NCI-H2029 treated with DMSO at 0.1 percent for 48 hours (cell line): Measurements from ENCODE around the gene M6PR.
"Not testable (repeated sequence)": the region's sequence is repeated elsewhere in the genome, so short reads cannot be mapped to it uniquely, and the experiment has no call there.

Experiments used
- DNase-seq: peaks from one replicate; lab custom pipeline; 2025; lab: John Stamatoyannopoulos, UW

The M6PR gene

DNA sequence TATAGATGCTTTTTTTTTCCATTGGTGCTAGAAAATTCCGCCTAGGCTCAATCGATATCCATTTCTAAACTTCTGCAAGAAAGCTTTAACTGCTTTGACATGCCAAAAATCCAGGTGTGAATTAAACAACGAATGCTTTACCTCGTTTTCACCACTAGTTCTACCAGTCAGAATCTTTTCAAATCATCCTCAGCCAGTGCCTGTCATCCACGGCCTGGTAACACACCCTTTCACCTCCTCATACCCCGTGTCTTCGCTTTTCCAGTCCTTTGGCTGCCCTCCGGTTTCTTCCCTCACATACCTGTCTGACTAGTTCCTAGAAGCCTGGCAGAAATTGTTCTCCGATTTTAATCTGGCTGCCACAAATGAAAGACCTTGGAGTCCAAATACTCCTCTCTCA, 36.5 kb downstream of the M6PR start:
- no peak for DNase-seq

DNA sequence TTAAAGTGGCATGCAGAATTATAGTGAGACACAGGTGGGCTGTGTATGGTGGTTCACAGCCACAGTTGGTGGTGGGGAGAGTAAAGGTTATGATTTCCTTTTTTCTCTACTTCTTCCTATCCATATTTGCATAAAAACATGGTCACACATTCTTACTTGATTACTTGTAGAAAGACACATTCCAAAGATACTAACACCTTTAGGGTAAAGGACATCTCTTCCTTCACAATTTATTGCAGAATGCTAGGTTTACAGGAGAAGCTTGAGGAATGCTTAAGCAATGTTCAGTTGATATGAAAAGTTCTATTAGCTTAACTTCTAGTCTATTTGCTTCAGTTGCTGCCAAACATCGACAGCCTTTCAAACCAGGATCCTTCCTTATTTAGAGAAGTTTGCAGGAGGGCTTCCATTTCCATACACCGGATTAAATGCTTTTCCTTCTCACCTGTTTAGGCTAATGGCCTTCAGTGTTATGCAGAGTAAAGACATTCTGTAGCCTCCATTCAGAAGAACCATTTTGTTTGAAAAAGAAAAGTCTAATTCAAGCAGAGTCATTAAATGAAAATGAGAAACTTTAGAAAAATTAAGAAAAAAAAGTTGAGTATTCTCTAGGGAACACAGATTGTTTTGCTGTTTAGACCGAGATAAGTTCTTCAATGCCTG, 37.7 kb downstream of the M6PR start:
- DNase-seq, result no peak

DNA sequence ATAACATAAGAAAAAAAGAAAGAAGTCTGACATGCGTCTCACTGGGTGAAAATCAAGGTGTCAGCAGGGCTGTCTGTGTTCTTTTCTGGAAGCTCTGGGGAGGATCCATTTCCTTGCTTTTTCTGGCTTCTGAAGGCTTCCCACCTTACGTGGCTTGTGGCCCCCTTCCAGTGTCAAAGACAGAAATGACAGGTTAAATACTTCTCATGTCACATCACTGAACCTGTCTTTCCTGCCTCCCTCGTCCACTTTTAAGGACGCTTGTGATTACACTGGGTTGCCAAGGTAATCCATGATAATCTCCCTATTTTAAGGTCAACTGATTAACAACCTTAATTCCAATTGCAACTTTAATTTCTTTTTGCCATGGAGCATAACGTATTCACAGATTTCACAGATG, 39.7 kb downstream of the M6PR start:
- DNase-seq, result no peak

DNA sequence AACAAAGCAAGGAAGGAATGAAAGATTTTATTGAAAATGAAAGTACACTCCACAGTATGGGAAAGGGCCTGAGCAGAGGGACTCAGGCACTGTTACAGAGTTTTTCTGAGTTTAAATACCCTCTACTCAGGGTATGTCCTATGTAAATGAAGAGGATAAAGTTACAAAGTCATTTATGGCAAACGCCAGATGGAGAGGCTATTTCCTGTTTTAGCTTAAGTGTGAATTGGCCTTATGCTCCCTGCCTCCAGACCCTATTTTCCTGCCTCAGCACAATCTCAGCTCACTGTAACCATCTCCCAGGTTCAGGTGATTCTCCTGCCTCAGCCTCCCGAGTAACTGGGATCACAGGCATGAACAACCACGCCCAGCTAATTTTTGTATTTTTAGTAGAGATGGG, 41.9 kb downstream of the M6PR start:
- no peak for DNase-seq

DNA sequence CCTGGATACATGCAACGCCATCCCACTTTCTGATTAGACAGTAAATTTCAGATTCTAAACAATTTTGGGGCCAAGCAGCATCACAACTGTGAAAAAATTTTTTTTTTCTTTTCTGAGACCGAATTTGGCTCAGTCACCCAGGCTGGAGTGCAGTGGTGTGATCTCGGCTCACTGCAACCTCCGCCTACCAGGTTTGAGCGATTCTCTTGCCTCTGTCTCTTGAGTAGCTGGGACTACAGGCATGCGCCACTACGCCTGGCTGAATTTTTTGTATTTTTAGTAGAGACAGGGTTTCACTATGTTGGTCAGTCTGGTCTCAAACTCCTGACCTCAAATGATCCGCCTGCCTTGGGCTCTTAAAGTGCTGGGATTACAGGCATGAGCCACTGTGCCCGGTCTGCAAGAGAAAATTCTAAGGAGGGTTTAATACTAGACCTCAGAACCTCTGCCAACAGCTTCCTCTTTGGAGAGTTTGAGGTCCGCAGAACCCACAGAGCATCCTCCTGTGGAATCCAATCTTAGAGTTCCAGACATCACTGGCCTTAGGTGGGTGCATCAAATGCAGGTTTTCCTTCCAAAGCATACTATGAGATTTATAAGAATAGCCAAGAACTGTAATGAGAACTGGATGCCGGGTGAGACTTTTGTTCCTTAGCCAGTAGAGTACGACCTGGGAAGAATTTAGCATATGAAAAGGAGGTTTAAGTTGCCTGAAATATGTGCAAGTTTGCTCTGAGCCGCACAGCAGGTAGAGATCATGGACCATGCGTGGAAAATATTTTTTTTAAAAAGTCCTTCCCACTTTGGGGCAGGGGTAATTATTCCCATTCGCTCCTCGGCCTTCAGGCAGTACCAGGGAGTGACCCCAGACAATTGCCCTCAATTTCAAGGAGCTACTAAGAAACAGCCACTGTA, 42.9 kb downstream of the M6PR start:
- DNase-seq, result no peak

DNA sequence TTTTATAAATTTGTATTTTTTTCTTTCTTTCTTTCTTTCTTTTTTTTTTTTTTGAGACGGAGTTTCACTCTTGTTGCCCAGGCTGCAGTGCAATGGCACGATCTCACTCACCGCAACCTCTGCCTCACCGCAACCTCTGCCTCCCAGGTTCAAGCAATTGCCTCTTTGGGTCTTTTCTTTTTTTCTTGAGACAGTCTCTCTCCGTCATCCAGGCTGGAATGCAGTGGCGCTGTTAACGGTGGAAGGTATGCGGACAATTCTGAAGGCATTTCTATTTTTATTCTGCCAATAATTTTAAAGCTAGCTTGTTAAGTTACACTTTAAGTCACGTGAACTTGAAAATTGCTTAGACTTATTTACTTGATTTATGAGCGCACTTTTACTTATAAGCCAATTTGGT, 43.9 kb downstream of the M6PR start:
- no peak for DNase-seq

DNA sequence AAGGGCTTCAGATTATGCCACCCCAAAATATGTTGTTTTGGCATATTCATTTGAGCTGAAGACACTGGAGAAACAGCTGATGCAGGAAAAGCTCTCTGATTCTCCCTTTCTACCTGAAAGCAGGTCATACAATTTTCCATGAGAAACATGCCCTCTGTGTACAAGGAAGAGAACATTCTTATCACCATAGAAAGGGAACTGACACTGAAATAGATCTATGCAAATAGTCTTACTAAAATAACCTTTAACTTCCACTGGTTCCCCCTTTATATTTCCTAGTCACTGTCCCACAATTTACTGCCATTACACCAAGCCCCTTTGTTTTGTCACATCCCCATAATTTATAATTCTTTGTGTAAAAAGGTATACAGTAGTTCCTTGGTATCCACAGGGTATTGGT, 44.8 kb downstream of the M6PR start:
- DNase-seq, result no peak

DNA sequence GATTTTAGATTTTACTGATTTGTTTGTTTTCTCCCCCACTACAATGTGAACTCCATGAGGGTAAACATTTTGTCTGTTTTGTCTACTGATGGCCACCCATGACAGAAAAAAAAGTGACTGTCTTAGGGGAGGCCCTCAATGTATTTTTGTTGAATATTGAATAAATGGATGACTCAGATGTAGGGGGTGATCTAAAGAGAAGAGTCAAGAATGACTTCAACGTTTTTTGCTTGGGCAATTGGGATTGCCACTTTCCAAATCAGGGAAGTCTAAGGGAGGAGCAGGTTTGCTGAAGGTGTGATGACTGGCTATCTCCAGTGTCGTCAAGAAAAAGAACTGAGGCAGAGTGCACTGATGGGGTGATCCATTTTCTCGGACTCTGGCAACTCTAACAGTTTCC, 45.8 kb downstream of the M6PR start:
- DNase-seq, result no peak

DNA sequence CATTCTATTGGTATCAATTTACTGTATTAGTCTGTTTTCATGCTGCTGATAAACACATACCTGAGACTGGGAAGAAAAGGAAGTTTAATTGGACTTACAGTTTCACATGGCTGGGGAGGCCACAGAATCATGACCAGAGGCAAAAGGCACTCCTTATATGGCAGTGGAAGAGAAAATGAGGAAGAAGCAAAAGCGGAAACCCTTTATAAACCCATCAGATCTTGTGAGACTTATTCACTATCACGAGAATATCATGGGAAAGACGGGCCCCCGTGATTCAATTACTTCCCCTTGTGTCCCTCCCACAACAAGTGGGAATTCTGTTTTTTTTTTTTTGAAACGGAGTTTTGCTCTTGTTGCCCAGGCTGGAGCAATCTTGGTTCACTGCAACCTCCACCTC, 46.7 kb downstream of the M6PR start:
- not testable (repeated sequence) for DNase-seq

DNA sequence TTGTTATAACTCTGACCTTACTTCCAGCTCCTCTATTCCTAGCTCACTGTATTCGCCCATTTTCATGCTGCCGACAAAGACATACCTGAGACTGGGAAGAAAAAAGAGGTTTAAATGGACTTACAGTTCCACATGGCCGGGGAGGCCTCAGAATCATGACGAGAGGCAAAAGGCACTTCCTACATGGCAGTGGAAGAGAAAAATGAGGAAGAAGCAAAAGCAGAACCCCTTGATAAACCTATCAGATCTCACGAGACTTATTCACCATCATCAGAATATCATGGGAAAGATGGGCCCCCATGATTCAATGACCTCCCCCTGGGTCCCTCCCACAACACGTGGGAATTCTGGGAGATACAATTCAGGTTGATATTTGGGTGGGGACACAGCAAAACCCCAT, 49.6 kb downstream of the M6PR start:
- DNase-seq, result no peak

DNA sequence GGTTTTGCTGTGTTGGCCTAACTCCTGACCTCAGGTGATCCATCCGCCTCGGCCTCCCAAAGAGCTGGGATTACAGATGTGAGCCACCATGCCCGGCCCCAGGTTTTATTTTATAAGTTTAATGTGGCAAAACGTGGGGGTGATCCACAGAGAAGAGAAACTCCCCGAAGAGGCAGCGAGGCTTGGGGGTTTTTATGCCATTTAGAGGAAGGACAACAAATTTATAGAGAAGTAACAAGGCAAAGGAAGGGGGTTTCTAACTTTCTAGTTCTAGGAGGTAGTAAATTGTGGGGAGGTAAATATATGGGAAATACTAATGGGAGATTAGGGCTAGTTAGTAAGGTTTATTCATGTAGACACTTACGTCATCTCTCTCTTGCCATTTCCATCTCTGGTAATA, 52.4 kb downstream of the M6PR start:
- DNase-seq, result no peak

DNA sequence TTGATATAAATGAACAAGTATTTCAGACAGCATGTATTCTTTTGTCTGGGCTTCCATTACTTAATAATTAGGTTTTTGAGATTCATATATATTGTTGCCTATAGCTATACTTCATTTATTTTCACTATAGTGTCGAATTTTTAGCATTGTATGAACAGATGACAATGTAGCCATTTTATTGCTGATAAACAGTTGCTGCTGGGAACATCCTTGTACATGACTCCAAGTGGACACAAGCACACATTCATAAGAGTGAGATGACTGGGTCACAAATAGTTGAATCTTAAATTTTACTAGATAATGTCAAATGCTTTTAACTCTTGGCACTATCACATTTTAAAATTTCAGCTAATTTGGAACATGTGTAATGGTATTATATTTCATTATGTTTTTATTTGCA, 54.5 kb downstream of the M6PR start:
- DNase-seq, result no peak

DNA sequence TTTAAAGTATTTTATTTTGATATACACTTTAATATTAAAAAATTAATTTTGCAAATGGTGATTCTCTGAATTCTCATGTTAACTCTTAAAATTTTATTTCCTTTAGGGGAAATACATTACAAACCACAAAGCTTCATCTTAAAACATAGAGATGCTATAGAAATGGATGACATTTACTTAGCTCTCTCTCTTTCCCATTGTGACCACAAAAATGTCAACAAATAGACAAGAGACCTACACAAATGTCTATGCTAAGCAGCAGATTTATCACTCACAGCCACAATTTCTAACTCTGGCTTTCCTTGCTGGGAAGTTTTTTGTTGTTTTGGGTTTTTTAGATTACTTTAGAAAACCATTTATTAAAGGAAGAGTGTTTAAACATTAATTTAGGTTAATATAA, 55.1 kb downstream of the M6PR start:
- no peak for DNase-seq

DNA sequence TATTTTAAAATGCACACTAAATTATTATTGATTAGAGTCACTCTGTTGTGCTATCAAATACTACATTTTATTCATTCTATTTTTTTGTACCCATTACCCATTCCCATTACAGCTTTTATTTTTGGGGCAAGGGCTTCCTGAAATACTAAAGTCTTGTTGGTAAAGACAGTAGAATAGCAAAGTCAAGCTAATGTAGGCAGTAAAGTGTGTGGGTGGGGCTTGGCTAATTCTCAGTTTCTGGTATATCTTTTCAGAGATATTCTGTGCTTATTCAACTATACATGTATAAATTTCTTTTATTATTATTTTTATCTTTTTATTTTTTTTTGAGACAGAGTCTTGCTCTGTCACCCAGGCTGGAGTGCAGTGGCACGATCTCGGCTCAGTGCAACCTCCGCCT, 57.5 kb downstream of the M6PR start:
- DNase-seq, result no peak
